Natural killer cell (primary cell): ENCODE results near the gene RHOT2. TPM values are rescaled to one million over a fixed set of nuclear protein-coding genes. Genes with fewer than 3 reads are reported as not detected.

Experiments
- ATAC-seq, 3 donors: fragments of 150-1000 bp in 2 of 3; fragments of 200-7000 bp in 1 of 3; cut with Tn5 transposase; 1 replicate in 1 of 3; 2 replicates in 2 of 3; pipeline ENCODE4 v1.10.0; 2021; ENCODE audit warnings: mild to moderate bottlenecking in 2 of 3, moderate library complexity in 2 of 3
- DNase-seq, 2 donors: peaks; one replicate each; pipeline versions ENCODE4 v3.0.0 to v3.0.0-alpha.2; 2013 to 2021; ENCODE audit warnings: mixed read lengths in 1 of 2
- H3K27ac ChIP-seq: one replicate; pipeline ENCODE4 v1.5.1; 2013; ENCODE audit warnings: mild to moderate bottlenecking, low read length
- H3K27me3 ChIP-seq: one replicate; pipeline ENCODE4 v1.6.1; 2013; ENCODE audit warnings: low read length; ENCODE audit not compliant: control insufficient read depth, insufficient read depth
- H3K36me3 ChIP-seq: one replicate; pipeline ENCODE4 v1.6.1; 2013; ENCODE audit warnings: low read length; ENCODE audit not compliant: control insufficient read depth, insufficient read depth
- H3K4me1 ChIP-seq: one replicate; pipeline ENCODE4 v1.6.1; 2013; ENCODE audit warnings: low read length; ENCODE audit not compliant: control insufficient read depth, insufficient read depth
- H3K4me3 ChIP-seq: one replicate; pipeline ENCODE4 v1.5.1; 2013; ENCODE audit warnings: low read length
- H3K9me3 ChIP-seq: one replicate; pipeline ENCODE4 v1.6.1; 2013; ENCODE audit warnings: low read length; ENCODE audit not compliant: control insufficient read depth, insufficient read depth
- H3K27ac Mint-ChIP-seq, 2 donors: one replicate each; pipeline ENCODE4 v1.8.0; 2022; ENCODE audit warnings: mild to moderate bottlenecking in 2 of 2, mixed read lengths in 2 of 2, moderate library complexity in 1 of 2
- H3K27me3 Mint-ChIP-seq, 2 donors: one replicate each; pipeline ENCODE4 v1.8.0; 2022; ENCODE audit warnings: low read depth in 2 of 2, mixed read lengths in 2 of 2
- H3K36me3 Mint-ChIP-seq: one replicate; pipeline ENCODE4 v1.8.0; 2022; ENCODE audit warnings: mixed read lengths
- H3K4me1 Mint-ChIP-seq, 2 donors: one replicate each; pipeline ENCODE4 v1.8.0; 2022; ENCODE audit warnings: mixed read lengths in 2 of 2
- H3K4me3 Mint-ChIP-seq: one replicate; pipeline ENCODE4 v1.8.0; 2022; ENCODE audit warnings: mild to moderate bottlenecking, moderate library complexity, mixed read lengths
- H3K9me3 Mint-ChIP-seq, 2 donors: one replicate each; pipeline ENCODE4 v1.8.0; 2022; ENCODE audit warnings: mixed read lengths in 2 of 2
- CTCF ChIP-seq: fragments of 200-600 bp; IDR thresholded peaks from one replicate; pipeline ENCODE4 v1.8.0; 2022; ENCODE audit warnings: antibody characterized with exemption
- WGBS: methylation state at CpG from one replicate; pipeline ENCODE4 v1.1.7; 2013; ENCODE audit warnings: missing lambda C conversion rate; ENCODE audit not compliant: insufficient coverage; 5-methylcytosine and 5-hydroxymethylcytosine counted together
- intact Hi-C: fragments of 100-400 bp; cut with micrococcal nuclease; formaldehyde crosslinking; loops from one replicate; pipeline ENCODE4 v1.14.2; 2022
- total RNA-seq, 4 donors: library from RNA; stranded (reverse); fragments of 120-200 nt in 1 of 4; gene quantifications; one replicate each; pipeline versions ENCODE4 v1.2.3 to v1.2.4, GENCODE V29; 2013 to 2022

The RHOT2 gene
- total RNA-seq, 3 donors from 2014 or later (not counting 1 experiment from before 2014, with no cell fraction given), result 205 to 216 (median 211) TPM

- TF ChIP-seq CTCF, result no peak
- no peak overlapping the region for H3K4me3 Mint-ChIP-seq
- DNase-seq (no peak), ATAC-seq (no peak)
- intact Hi-C loops, result no loop called here
- Histone ChIP-seq H3K9me3 (no peaks in the 10 kb centered on the region), H3K4me3 (no peak overlapping the region), H3K27ac (no peak overlapping the region), H3K4me1 (no peaks in the 10 kb centered on the region), H3K27me3 (no peaks in the 10 kb centered on the region), H3K36me3 (peaks cover 9% of the 10 kb centered on the region)
- no peaks in the 10 kb centered on the region for H3K4me1 Mint-ChIP-seq
- no peak overlapping the region for H3K27ac Mint-ChIP-seq
- no peaks in the 10 kb centered on the region for H3K27me3 Mint-ChIP-seq
- H3K36me3 Mint-ChIP-seq, result no peaks in the 10 kb centered on the region
- H3K9me3 Mint-ChIP-seq, result no peaks in the 10 kb centered on the region
- 96% methylated on average over 49 of the region's 50 CpGs for whole genome bisulfite sequencing
Observed at GRCh38 chr16:627454-628239, 40.3 kb upstream of the RHOT2 start.

DNA sequence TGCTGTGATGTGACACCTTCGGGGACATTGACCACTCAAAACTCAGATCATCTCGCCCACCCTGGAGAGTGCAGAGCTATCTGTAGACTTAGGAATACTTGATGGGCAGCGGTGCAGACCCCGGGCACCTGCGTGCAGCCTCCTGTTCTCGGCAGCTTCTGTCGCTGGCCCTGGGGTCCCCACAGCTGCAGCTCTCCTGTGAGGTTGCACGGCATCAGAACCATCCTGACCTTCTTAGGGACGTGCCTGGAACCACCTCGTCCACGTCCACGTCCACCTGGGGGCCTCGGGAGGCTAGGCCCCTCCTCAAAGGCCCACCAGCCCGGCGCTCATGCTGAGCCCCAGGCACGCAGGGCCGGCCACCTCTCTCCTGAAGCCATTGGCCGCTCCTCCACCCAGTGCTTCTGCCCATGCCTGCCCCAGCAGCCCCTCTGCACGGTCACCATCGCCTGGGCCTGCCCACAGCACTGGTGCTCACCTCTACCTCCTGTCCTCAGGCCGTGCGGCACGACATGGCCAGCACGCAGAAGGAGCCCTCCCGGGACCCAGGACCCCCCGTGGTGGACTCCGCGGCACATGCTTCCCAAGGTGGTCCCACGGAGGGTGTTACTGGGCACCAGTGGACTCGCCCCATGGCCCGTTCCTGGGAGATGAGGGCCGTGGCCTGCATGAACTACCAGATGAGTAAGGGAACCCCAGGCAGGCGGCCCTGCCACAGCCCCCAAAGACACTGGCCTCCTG lies 39.4 kb upstream of the RHOT2 start:
- no peak for TF ChIP-seq CTCF
- Mint-ChIP-seq H3K4me1 (no peaks in the 10 kb centered on the region), H3K27me3 (no peaks in the 10 kb centered on the region), H3K27ac (no peak overlapping the region), H3K9me3 (no peaks in the 10 kb centered on the region), H3K4me3 (no peak overlapping the region), H3K36me3 (no peaks in the 10 kb centered on the region)
- WGBS, result 93% methylated on average over 33 of the region's 33 CpGs
- Histone ChIP-seq H3K4me3 (no peak overlapping the region), H3K27me3 (no peaks in the 10 kb centered on the region), H3K4me1 (no peaks in the 10 kb centered on the region), H3K9me3 (no peaks in the 10 kb centered on the region), H3K27ac (no peak overlapping the region), H3K36me3 (peaks cover 9% of the 10 kb centered on the region)
- DNase-seq (no peak), ATAC-seq (no peak)
- intact Hi-C loops, result no loop called here

DNA sequence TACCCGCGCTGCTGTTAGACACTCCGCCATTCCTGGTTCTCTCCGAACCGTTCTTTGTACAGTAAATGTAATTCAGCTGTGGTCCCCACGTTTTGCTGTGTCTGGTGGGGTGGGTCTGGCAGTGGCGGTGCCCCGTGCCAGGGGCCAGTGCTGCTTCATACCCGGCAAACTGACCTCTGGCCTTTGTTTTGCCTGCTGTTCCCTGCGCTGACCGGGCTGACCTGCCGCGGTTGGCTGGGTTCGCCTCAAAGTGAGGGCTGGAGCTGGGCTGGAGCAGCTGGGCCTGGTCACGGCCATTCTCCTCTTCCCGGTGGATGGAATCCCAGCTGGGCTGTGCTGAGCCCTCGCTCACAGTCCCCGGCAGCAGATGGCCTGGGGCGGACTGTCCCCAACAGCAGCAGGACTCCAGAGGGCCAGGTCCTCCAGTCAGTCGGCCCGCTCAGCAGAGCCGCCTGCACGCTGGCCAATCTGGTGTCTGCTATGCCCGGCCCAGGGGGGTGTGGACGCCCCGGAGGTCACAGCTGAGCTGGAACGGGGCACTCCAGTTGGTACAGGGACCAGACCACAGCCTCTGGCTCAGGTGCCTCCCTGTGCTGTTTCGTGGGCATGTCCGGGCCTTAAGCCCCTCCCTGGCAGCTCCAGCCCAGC lies 38.6 kb upstream of the RHOT2 start:
- WGBS, result 92% methylated on average over 29 of the region's 29 CpGs
- no peak overlapping the region for H3K27ac Mint-ChIP-seq
- H3K4me3 Mint-ChIP-seq, result no peak overlapping the region
- Histone ChIP-seq H3K27ac (no peak overlapping the region), H3K4me3 (no peak overlapping the region), H3K4me1 (no peaks in the 10 kb centered on the region), H3K27me3 (no peaks in the 10 kb centered on the region), H3K9me3 (no peaks in the 10 kb centered on the region), H3K36me3 (peaks cover 9% of the 10 kb centered on the region)
- no peaks in the 10 kb centered on the region for H3K9me3 Mint-ChIP-seq
- TF ChIP-seq CTCF, result no peak
- DNase-seq (no peak), ATAC-seq (no peak)
- no peaks in the 10 kb centered on the region for H3K4me1 Mint-ChIP-seq
- no peaks in the 10 kb centered on the region for H3K27me3 Mint-ChIP-seq
- no peaks in the 10 kb centered on the region for H3K36me3 Mint-ChIP-seq
- intact Hi-C loops, result no loop called here
